ENCODE measurements around the gene RAF1. TPM values are rescaled to one million over a fixed set of nuclear protein-coding genes. Genes with fewer than 3 reads are reported as not detected.

RAF1 gene
- total and polyA plus RNA-seq, 2 donors (not counting 1 experiment from before 2014, with no cell fraction given): 84.3 to 126 TPM

- Histone ChIP-seq H3K9ac (ENCODE audit: low read length) (no peak overlapping the region), H3K27me3 (replicated peaks in 1 of 4; ENCODE audit: control extremely low read depth in 1 of 4, control insufficient read depth in 3 of 4, insufficient read depth in 4 of 4, low read length in 3 of 4) (no peaks in the 10 kb centered on the region), H3K36me3 (replicated peaks in 1 of 2; ENCODE audit: control extremely low read depth in 1 of 2, control insufficient read depth in 1 of 2, extremely low read depth in 1 of 2, insufficient read depth in 2 of 2, low read length in 1 of 2) (peaks cover 0 to 71% of the 10 kb centered on the region in 2 experiments), H2AFZ (ENCODE audit: insufficient read depth, low read depth, low read length, poor library complexity, severe bottlenecking) (no peak overlapping the region), H3K4me3 (ENCODE audit: control extremely low read depth in 1 of 5, extremely low read depth in 1 of 5, insufficient read depth in 1 of 5, low read depth in 2 of 5, low read length in 4 of 5) (no peak overlapping the region), H3K27ac (ENCODE audit: low read length in 2 of 2) (peak overlapping the region in 1 of 2 donors; percentile 61), H3K4me2 (replicated peaks; ENCODE audit: low read depth, low read length, poor library complexity, severe bottlenecking) (peak overlapping the region; percentile 6), H3K4me1 (ENCODE audit: control insufficient read depth in 2 of 2, insufficient read depth in 2 of 2, low read length in 2 of 2) (peaks cover 12 to 15% of the 10 kb centered on the region in 2 donors), H3K9me3 (ENCODE audit: control extremely low read depth in 1 of 3, control insufficient read depth in 2 of 3, insufficient read depth in 1 of 3, low read length in 2 of 3) (no peaks in the 10 kb centered on the region), H4K20me1 (ENCODE audit: control insufficient read depth, insufficient read depth, low read length, poor library complexity, severe bottlenecking) (no peaks in the 10 kb centered on the region), H3K79me2 (ENCODE audit: control insufficient read depth, insufficient read depth, low read length) (no peaks in the 10 kb centered on the region)
- Mint-ChIP-seq H3K27me3 (no peaks in the 10 kb centered on the region), H3K4me3 (no peak overlapping the region), H3K27ac (peak overlapping the region; percentile 63), H3K9me3 (ENCODE audit: insufficient read depth) (no peaks in the 10 kb centered on the region), H3K4me1 (peaks cover 28% of the 10 kb centered on the region)
- CTCF ChIA-PET: no interaction called here
- ATAC-seq (ENCODE audit: low read depth): peak; percentile 88
- TF ChIP-seq CTCF (IDR thresholded peaks at IDR 0.05) (no peak), EZH2 (IDR thresholded peaks at IDR 0.05; ENCODE audit: borderline replicate concordance, insufficient read depth, low read depth, low read length, poor library complexity, severe bottlenecking) (no peak)
- peak; percentile 56 for DNase-seq
- no CpG with 5 or more reads among the region's 4 CpGs for WGBS (ENCODE audit: insufficient coverage)
- POLR2A ChIA-PET: interaction anchor here (0.7 kb wide), 1 partner anchor 74 kb away, joined by 5 read pairs; the partner anchor contains the start of gene RAF1
- intact Hi-C loops (cut with micrococcal nuclease): no loop called here
These were observed 73.8 kb downstream of the RAF1 start for GRCh38 chr3:12590096-12590495.

GRCh38 chr3:12588039-12589009 is 75.6 kb downstream of the RAF1 start:
- peaks cover 0 to 74% of the 10 kb centered on the region in 2 experiments for H3K36me3 ChIP-seq (replicated peaks in 1 of 2; ENCODE audit: control extremely low read depth in 1 of 2, control insufficient read depth in 1 of 2, extremely low read depth in 1 of 2, insufficient read depth in 2 of 2, low read length in 1 of 2)
- peak overlapping the region in 1 of 2 donors; percentile 22 for H3K27ac ChIP-seq (ENCODE audit: low read length in 2 of 2)
- no peaks in the 10 kb centered on the region for H3K9me3 ChIP-seq (ENCODE audit: control extremely low read depth in 1 of 3, control insufficient read depth in 2 of 3, insufficient read depth in 1 of 3, low read length in 2 of 3)
- ChIA-PET POLR2A (no interaction called here), CTCF (no interaction called here)
- no peaks in the 10 kb centered on the region for H3K27me3 ChIP-seq (replicated peaks in 1 of 4; ENCODE audit: control extremely low read depth in 1 of 4, control insufficient read depth in 3 of 4, insufficient read depth in 4 of 4, low read length in 3 of 4)
- no CpG with 5 or more reads among the region's 7 CpGs for WGBS (ENCODE audit: insufficient coverage)
- no peak overlapping the region for H3K4me3 ChIP-seq (ENCODE audit: control extremely low read depth in 1 of 5, extremely low read depth in 1 of 5, insufficient read depth in 1 of 5, low read depth in 2 of 5, low read length in 4 of 5)
- no peaks in the 10 kb centered on the region for H3K27me3 Mint-ChIP-seq
- no peak overlapping the region for H3K9ac ChIP-seq (ENCODE audit: low read length)
- intact Hi-C loops (cut with micrococcal nuclease): no loop called here
- no peak overlapping the region for H3K4me3 Mint-ChIP-seq
- no peak overlapping the region for H3K4me2 ChIP-seq (replicated peaks; ENCODE audit: low read depth, low read length, poor library complexity, severe bottlenecking)
- H3K4me1 ChIP-seq (ENCODE audit: control insufficient read depth in 2 of 2, insufficient read depth in 2 of 2, low read length in 2 of 2): peaks cover 12 to 15% of the 10 kb centered on the region in 2 donors
- no peak for DNase-seq
- H3K79me2 ChIP-seq (ENCODE audit: control insufficient read depth, insufficient read depth, low read length): no peaks in the 10 kb centered on the region
- H4K20me1 ChIP-seq (ENCODE audit: control insufficient read depth, insufficient read depth, low read length, poor library complexity, severe bottlenecking): no peaks in the 10 kb centered on the region
- no peaks in the 10 kb centered on the region for H3K9me3 Mint-ChIP-seq (ENCODE audit: insufficient read depth)
- TF ChIP-seq CTCF (IDR thresholded peaks at IDR 0.05) (no peak), EZH2 (IDR thresholded peaks at IDR 0.05; ENCODE audit: borderline replicate concordance, insufficient read depth, low read depth, low read length, poor library complexity, severe bottlenecking) (no peak)
- no peak overlapping the region for H2AFZ ChIP-seq (ENCODE audit: insufficient read depth, low read depth, low read length, poor library complexity, severe bottlenecking)
- no peak for ATAC-seq (ENCODE audit: low read depth)
- H3K4me1 Mint-ChIP-seq: peaks cover 26% of the 10 kb centered on the region
- H3K27ac Mint-ChIP-seq: no peak overlapping the region

Data from B cell (primary cell).